ENCODE measurements around the gene P2RY8.
A peak's percentile ranks its signal among the peaks of the same experiment; 100 is the strongest.
"Not testable (repeated sequence)": the region's sequence is repeated elsewhere in the genome, so short reads cannot be mapped to it uniquely, and the experiment has no call there.

The P2RY8 gene

GRCh38 chrX:1493412-1493811 is 43.6 kb downstream of the P2RY8 start:
- DNase-seq, result no peak
- in situ Hi-C loops (cut with HindIII; ENCODE audit: low pct_ligation_motif_present, low pct_unique_long_range_greater_than_20kb, low sequenced_read_pairs), result no loop called here

- in situ Hi-C loops (cut with HindIII; ENCODE audit: low pct_ligation_motif_present, low pct_unique_long_range_greater_than_20kb, low sequenced_read_pairs), result no loop called here
- no peak for DNase-seq
Observed at GRCh38 chrX:1492421-1493012, 44.5 kb downstream of the P2RY8 start.

GRCh38 chrX:1491851-1492349 is 45.1 kb downstream of the P2RY8 start:
- peak; percentile 1 for DNase-seq
- in situ Hi-C loops (cut with HindIII; ENCODE audit: low pct_ligation_motif_present, low pct_unique_long_range_greater_than_20kb, low sequenced_read_pairs), result no loop called here

GRCh38 chrX:1491248-1491647 is 45.7 kb downstream of the P2RY8 start:
- in situ Hi-C loops (cut with HindIII; ENCODE audit: low pct_ligation_motif_present, low pct_unique_long_range_greater_than_20kb, low sequenced_read_pairs); DNase-seq: not testable (repeated sequence)

GRCh38 chrX:1490723-1491122 is 46.3 kb downstream of the P2RY8 start:
- DNase-seq; in situ Hi-C loops (cut with HindIII; ENCODE audit: low pct_ligation_motif_present, low pct_unique_long_range_greater_than_20kb, low sequenced_read_pairs): not testable (repeated sequence)

GRCh38 chrX:1489354-1489753 is 47.6 kb downstream of the P2RY8 start:
- DNase-seq; in situ Hi-C loops (cut with HindIII; ENCODE audit: low pct_ligation_motif_present, low pct_unique_long_range_greater_than_20kb, low sequenced_read_pairs): not testable (repeated sequence)

- in situ Hi-C loops (cut with HindIII; ENCODE audit: low pct_ligation_motif_present, low pct_unique_long_range_greater_than_20kb, low sequenced_read_pairs), result no loop called here
- no peak for DNase-seq
Observed at GRCh38 chrX:1488745-1489144, 48.2 kb downstream of the P2RY8 start.

- in situ Hi-C loops (cut with HindIII; ENCODE audit: low pct_ligation_motif_present, low pct_unique_long_range_greater_than_20kb, low sequenced_read_pairs), result no loop called here
- DNase-seq, result no peak
Observed at GRCh38 chrX:1488141-1488540, 48.8 kb downstream of the P2RY8 start.

- DNase-seq, result no peak
- in situ Hi-C loops (cut with HindIII; ENCODE audit: low pct_ligation_motif_present, low pct_unique_long_range_greater_than_20kb, low sequenced_read_pairs), result no loop called here
Observed at GRCh38 chrX:1487401-1487800, 49.6 kb downstream of the P2RY8 start.

GRCh38 chrX:1486749-1487361 is 50.1 kb downstream of the P2RY8 start:
- in situ Hi-C loops (cut with HindIII; ENCODE audit: low pct_ligation_motif_present, low pct_unique_long_range_greater_than_20kb, low sequenced_read_pairs), result no loop called here
- no peak for DNase-seq

- no peak for DNase-seq
- in situ Hi-C loops (cut with HindIII; ENCODE audit: low pct_ligation_motif_present, low pct_unique_long_range_greater_than_20kb, low sequenced_read_pairs), result no loop called here
Observed at GRCh38 chrX:1486177-1486576, 50.8 kb downstream of the P2RY8 start.

- DNase-seq, result no peak
- in situ Hi-C loops (cut with HindIII; ENCODE audit: low pct_ligation_motif_present, low pct_unique_long_range_greater_than_20kb, low sequenced_read_pairs), result no loop called here
Observed at GRCh38 chrX:1485033-1485432, 52.0 kb downstream of the P2RY8 start.

- in situ Hi-C loops (cut with HindIII; ENCODE audit: low pct_ligation_motif_present, low pct_unique_long_range_greater_than_20kb, low sequenced_read_pairs), result no loop called here
- DNase-seq, result no peak
Observed at GRCh38 chrX:1484638-1485019, 52.4 kb downstream of the P2RY8 start.

- in situ Hi-C loops (cut with HindIII; ENCODE audit: low pct_ligation_motif_present, low pct_unique_long_range_greater_than_20kb, low sequenced_read_pairs), result no loop called here
- no peak for DNase-seq
Observed at GRCh38 chrX:1483843-1484637, 52.9 kb downstream of the P2RY8 start.

GRCh38 chrX:1482530-1482928 is 54.5 kb downstream of the P2RY8 start:
- in situ Hi-C loops (cut with HindIII; ENCODE audit: low pct_ligation_motif_present, low pct_unique_long_range_greater_than_20kb, low sequenced_read_pairs); DNase-seq: not testable (repeated sequence)

GRCh38 chrX:1481636-1482529 is 55.1 kb downstream of the P2RY8 start:
- peak; percentile 42 for DNase-seq
- in situ Hi-C loops (cut with HindIII; ENCODE audit: low pct_ligation_motif_present, low pct_unique_long_range_greater_than_20kb, low sequenced_read_pairs), result no loop called here

GRCh38 chrX:1480082-1480785 is 56.8 kb downstream of the P2RY8 start:
- DNase-seq, result no peak

GRCh38 chrX:1477801-1478458 is 59.1 kb downstream of the P2RY8 start:
- in situ Hi-C loops (cut with HindIII; ENCODE audit: low pct_ligation_motif_present, low pct_unique_long_range_greater_than_20kb, low sequenced_read_pairs), result no loop called here
- DNase-seq, result no peak

More at GRCh38 chrX:1480082-1480785, 56.8 kb downstream of the P2RY8 start:
- in situ Hi-C loops (cut with HindIII; ENCODE audit: low pct_ligation_motif_present, low pct_unique_long_range_greater_than_20kb, low sequenced_read_pairs), result no loop called here

Measured in ACHN (cell line).